HCT116 (cell line): ENCODE measurements around the gene CLCN4. TPM values are rescaled to one million over a fixed set of nuclear protein-coding genes. Genes with fewer than 3 reads are reported as not detected.

Experiments
- ATAC-seq: fragments of 200-7000 bp; cut with Tn5 transposase; 2 replicates; pipeline ENCODE4 v1.9.1; 2020; ENCODE audit warnings: mild to moderate bottlenecking, moderate library complexity
- BruUV-seq: library from RNA; stranded (reverse); fragments of 400-500 nt; replicated peaks from 2 replicates; lab custom pipeline; 2021; lab: Mats Ljungman, UMichigan
- CTCF ChIA-PET: fragments of 300-600 bp; sonication (Branson Sonifier 250); formaldehyde crosslinking; loops from one replicate; lab custom pipeline; 2021; ENCODE audit warnings: antibody characterized with exemption; lab: Charles Lee
- POLR2A ChIA-PET: fragments of 300-600, 350-600 bp; sonication (Branson Sonifier 250); formaldehyde crosslinking; loops from one replicate; lab custom pipeline; 2021; ENCODE audit warnings: antibody characterized with exemption; lab: Charles Lee
- RAD21 ChIA-PET, 2 experiments: fragments of 300-600 bp; sonication (Branson Sonifier 250); formaldehyde crosslinking; loops; one replicate each; lab custom pipeline; 2023; ENCODE audit warnings: low total read pairs in 2 of 2; ENCODE audit not compliant: uncharacterized antibody in 2 of 2, unreplicated experiment in 2 of 2, low non-redundant PET in 1 of 2; lab: Charles Lee
- DNase-seq: peaks from one replicate; pipeline ENCODE4 v3.0.0-alpha.2; 2010; ENCODE audit warnings: low read depth, low spot score
- H2AFZ ChIP-seq: fragments of 200-600 bp; shearing (Covaris generic), sonication (generic); 2 replicates; pipeline ENCODE4 v1.6.1; 2017; ENCODE audit warnings: low read depth, mixed run types, mixed read lengths, antibody characterized with exemption, low read length; ENCODE audit not compliant: poor library complexity, severe bottlenecking
- H3K27ac ChIP-seq: 2 replicates; pipeline ENCODE4 v1.5.1; 2012; ENCODE audit warnings: low read depth, low read length
- H3K27me3 ChIP-seq: fragments of 200-600 bp; sonication (generic); 2 replicates; pipeline ENCODE4 v1.6.1; 2016; ENCODE audit warnings: mixed run types, low read length, mixed read lengths; ENCODE audit not compliant: insufficient read depth
- H3K36me3 ChIP-seq, 2 experiments: fragments of 200-500 bp in 1 of 2; fragments of 200-600 bp in 1 of 2; sonication (Bioruptor generic) in 1 of 2; sonication (generic) in 1 of 2; 2 replicates each; pipeline versions ENCODE4 v1.5.1 to v1.6.1; 2014 to 2016; ENCODE audit warnings: low read length in 2 of 2, inconsistent platforms in 1 of 2, mixed read lengths in 1 of 2, mixed run types in 1 of 2; ENCODE audit not compliant: insufficient read depth in 2 of 2, control insufficient read depth in 1 of 2
- H3K4me1 ChIP-seq, 2 experiments: fragments of 200-600 bp in 1 of 2; sonication (generic) in 1 of 2; 2 replicates each; pipeline versions ENCODE4 v1.5.1 to v1.6.1; 2012 to 2017; ENCODE audit warnings: low read length in 2 of 2, inconsistent platforms in 1 of 2, mild to moderate bottlenecking in 1 of 2, mixed read lengths in 1 of 2, mixed run types in 1 of 2, moderate library complexity in 1 of 2; ENCODE audit not compliant: insufficient read depth in 2 of 2, control insufficient read depth in 1 of 2
- H3K4me2 ChIP-seq: fragments of 200-600 bp; sonication (generic); 2 replicates; pipeline ENCODE4 v1.6.1; 2017; ENCODE audit warnings: mixed run types, low read length, mixed read lengths
- H3K4me3 ChIP-seq, 2 experiments: fragments of 200-600 bp in 1 of 2; sonication (generic) in 1 of 2; replicated peaks in 1 of 2; 2 replicates each; pipeline ENCODE4 v1.5.1; 2011 to 2016; ENCODE audit warnings: low read length in 2 of 2, control low read depth in 1 of 2, low read depth in 1 of 2, mild to moderate bottlenecking in 1 of 2, mixed read lengths in 1 of 2, mixed run types in 1 of 2
- H3K79me2 ChIP-seq: fragments of 200-600 bp; sonication (generic); 2 replicates; pipeline ENCODE4 v1.6.1; 2017; ENCODE audit warnings: mild to moderate bottlenecking, mixed run types, low read length, moderate library complexity, mixed read lengths; ENCODE audit not compliant: insufficient read depth
- H3K9ac ChIP-seq: fragments of 200-600 bp; sonication (generic); 2 replicates; pipeline ENCODE4 v1.6.1; 2016; ENCODE audit warnings: low read length, mixed read lengths
- H3K9me2 ChIP-seq: fragments of 200-600 bp; sonication (generic), shearing (Covaris generic); 2 replicates; pipeline ENCODE4 v1.6.1; 2017; ENCODE audit warnings: mixed run types, mild to moderate bottlenecking, moderate library complexity; ENCODE audit not compliant: insufficient read depth
- H3K9me3 ChIP-seq, 2 experiments: fragments of 200-500 bp in 1 of 2; fragments of 200-600 bp in 1 of 2; sonication (Bioruptor generic) in 1 of 2; sonication (generic) in 1 of 2; 2 replicates each; pipeline ENCODE4 v1.6.1; 2014 to 2017; ENCODE audit warnings: low read length in 2 of 2, mixed read lengths in 2 of 2, inconsistent platforms in 1 of 2, low read depth in 1 of 2, mild to moderate bottlenecking in 1 of 2, mixed run types in 1 of 2, moderate library complexity in 1 of 2; ENCODE audit not compliant: control insufficient read depth in 1 of 2, insufficient read depth in 1 of 2
- H4K20me1 ChIP-seq: fragments of 200-600 bp; sonication (generic), shearing (Covaris generic); 2 replicates; pipeline ENCODE4 v1.6.1; 2017; ENCODE audit warnings: mixed run types, mild to moderate bottlenecking, moderate library complexity; ENCODE audit not compliant: insufficient read depth
- CEBPB ChIP-seq: IDR thresholded peaks from 2 replicates; pipeline ENCODE4 v1.6.1; 2012; ENCODE audit warnings: low read depth
- EZH2 ChIP-seq: fragments of 200-600 bp; sonication (generic); IDR thresholded peaks from 2 replicates; pipeline ENCODE4 v1.6.1; 2017; ENCODE audit warnings: antibody characterized with exemption, mixed run types
- EZH2phosphoT487 ChIP-seq: fragments of 200-600 bp; IDR thresholded peaks from 2 replicates; pipeline ENCODE4 v1.6.1; 2018; ENCODE audit warnings: antibody characterized with exemption, borderline replicate concordance
- FOSL1 ChIP-seq: IDR thresholded peaks from 2 replicates; pipeline ENCODE4 v1.6.1; 2012; ENCODE audit warnings: low read depth
- JUND ChIP-seq: IDR thresholded peaks from 2 replicates; pipeline ENCODE4 v1.6.1; 2012
- POLR2A ChIP-seq: IDR thresholded peaks from 2 replicates; pipeline ENCODE4 v1.7.0; 2011; ENCODE audit warnings: borderline replicate concordance; ENCODE audit not compliant: insufficient read depth, insufficient read length; ENCODE audit errors: extremely low read depth
- POLR2AphosphoS5 ChIP-seq: IDR thresholded peaks from 2 replicates; pipeline ENCODE4 v1.6.1; 2011; ENCODE audit warnings: mild to moderate bottlenecking, low read depth, low read length, moderate library complexity
- SP1 ChIP-seq: IDR thresholded peaks from 2 replicates; pipeline ENCODE4 v1.6.1; 2012; ENCODE audit warnings: low read depth
- SRF ChIP-seq: IDR thresholded peaks from 2 replicates; pipeline ENCODE4 v1.6.1; 2012; ENCODE audit warnings: low read depth
- TCF7L2 ChIP-seq: IDR thresholded peaks from 2 replicates; pipeline ENCODE4 v1.7.0; 2011; ENCODE audit warnings: borderline replicate concordance, inconsistent platforms; ENCODE audit not compliant: insufficient read depth, insufficient read length; ENCODE audit errors: extremely low read depth
- YY1 ChIP-seq: IDR thresholded peaks from 2 replicates; pipeline ENCODE4 v1.6.1; 2011; ENCODE audit warnings: low read length, low read depth, moderate library complexity, mild to moderate bottlenecking; ENCODE audit not compliant: insufficient replicate concordance; ENCODE audit errors: extremely low read depth
- ZFX ChIP-seq: fragments of 450-650 bp; IDR thresholded peaks from 2 replicates; pipeline ENCODE4 v1.6.1; 2017
- ZNF274 ChIP-seq: fragments of 200-500 bp; sonication (Bioruptor generic); IDR thresholded peaks from 2 replicates; pipeline ENCODE4 v1.6.1; 2014; ENCODE audit warnings: mild to moderate bottlenecking, low read depth, low read length, inconsistent platforms
- intact Hi-C: fragments of 100-400 bp; cut with micrococcal nuclease; formaldehyde crosslinking; loops from 2 replicates; pipeline ENCODE4 v1.10.0; 2022
- total RNA-seq: library from RNA; stranded (reverse); gene quantifications from one replicate; pipeline ENCODE4 v1.2.1, GENCODE V29; 2021; ENCODE audit not compliant: unreplicated experiment
- TF ChIP-seq, protein P1 (sequence below): IDR thresholded peaks from 2 replicates; pipeline ENCODE4 v1.6.1; 2011; ENCODE audit warnings: mild to moderate bottlenecking, low read length, moderate library complexity; ENCODE audit not compliant: insufficient replicate concordance; ENCODE audit errors: extremely low read depth
- TF ChIP-seq, protein P2 (sequence below), 3 experiments: fragments of 200-600 bp in 1 of 3; sonication (generic) in 1 of 3; IDR thresholded peaks in 2 of 3; conservative IDR thresholded peaks in 1 of 3; 2 replicates each; pipeline ENCODE4 v1.5.1; 2012 to 2017; ENCODE audit warnings: low read depth in 2 of 3, low read length in 2 of 3, antibody characterized with exemption in 1 of 3, borderline replicate concordance in 1 of 3, control low read depth in 1 of 3, mild to moderate bottlenecking in 1 of 3, mixed read lengths in 1 of 3, mixed run types in 1 of 3, moderate library complexity in 1 of 3; ENCODE audit not compliant: insufficient read depth in 1 of 3
- TF ChIP-seq, protein P3 (sequence below): IDR thresholded peaks from 2 replicates; pipeline ENCODE4 v1.6.1; 2012
- TF ChIP-seq, protein P4 (sequence below): IDR thresholded peaks from 2 replicates; pipeline ENCODE4 v1.6.1; 2012

CLCN4 gene
- total RNA-seq, 1 experiment from 2014 or later: 3.1 TPM

DNA sequence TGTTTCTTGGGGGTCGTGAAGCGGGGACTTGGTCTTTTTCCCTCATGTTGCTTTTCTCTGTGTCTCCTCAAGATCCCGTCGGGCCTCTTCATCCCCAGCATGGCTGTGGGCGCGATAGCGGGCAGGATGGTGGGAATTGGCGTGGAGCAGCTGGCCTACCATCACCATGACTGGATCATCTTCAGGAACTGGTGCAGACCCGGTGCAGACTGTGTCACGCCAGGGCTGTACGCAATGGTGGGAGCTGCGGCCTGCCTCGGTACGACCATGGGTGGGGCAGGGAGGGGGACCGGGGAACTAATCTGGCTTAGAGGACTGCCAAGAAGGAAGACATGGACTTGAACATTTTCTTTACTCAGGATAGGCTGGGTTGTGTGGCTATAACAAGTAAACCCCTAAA lies 55.6 kb downstream of the CLCN4 start:
- Histone ChIP-seq H3K27me3 (no peaks in the 10 kb centered on the region), H2AFZ (no peak overlapping the region), H3K36me3 (no peaks in the 10 kb centered on the region), H4K20me1 (no peaks in the 10 kb centered on the region), H3K27ac (no peak overlapping the region), H3K9me2 (no peaks in the 10 kb centered on the region), H3K4me1 (no peaks in the 10 kb centered on the region), H3K4me3 (no peak overlapping the region), H3K79me2 (no peaks in the 10 kb centered on the region), H3K9ac (no peak overlapping the region), H3K4me2 (no peak overlapping the region), H3K9me3 (no peaks in the 10 kb centered on the region)
- DNase-seq: no peak
- ChIA-PET RAD21 (no interaction called here), CTCF (no interaction called here), POLR2A (no interaction called here)
- intact Hi-C loops: no loop called here
- TF ChIP-seq, protein P1, sequence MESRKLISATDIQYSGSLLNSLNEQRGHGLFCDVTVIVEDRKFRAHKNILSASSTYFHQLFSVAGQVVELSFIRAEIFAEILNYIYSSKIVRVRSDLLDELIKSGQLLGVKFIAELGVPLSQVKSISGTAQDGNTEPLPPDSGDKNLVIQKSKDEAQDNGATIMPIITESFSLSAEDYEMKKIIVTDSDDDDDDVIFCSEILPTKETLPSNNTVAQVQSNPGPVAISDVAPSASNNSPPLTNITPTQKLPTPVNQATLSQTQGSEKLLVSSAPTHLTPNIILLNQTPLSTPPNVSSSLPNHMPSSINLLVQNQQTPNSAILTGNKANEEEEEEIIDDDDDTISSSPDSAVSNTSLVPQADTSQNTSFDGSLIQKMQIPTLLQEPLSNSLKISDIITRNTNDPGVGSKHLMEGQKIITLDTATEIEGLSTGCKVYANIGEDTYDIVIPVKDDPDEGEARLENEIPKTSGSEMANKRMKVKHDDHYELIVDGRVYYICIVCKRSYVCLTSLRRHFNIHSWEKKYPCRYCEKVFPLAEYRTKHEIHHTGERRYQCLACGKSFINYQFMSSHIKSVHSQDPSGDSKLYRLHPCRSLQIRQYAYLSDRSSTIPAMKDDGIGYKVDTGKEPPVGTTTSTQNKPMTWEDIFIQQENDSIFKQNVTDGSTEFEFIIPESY: no peak
- TF ChIP-seq TCF7L2 (no peak), EZH2 (no peak), POLR2AphosphoS5 (no peak), CEBPB (no peak), POLR2A (no peak), SP1 (no peak), JUND (no peak), ZNF274 (no peak), YY1 (no peak), SRF (no peak), EZH2phosphoT487 (no peak), ZFX (no peak), FOSL1 (no peak)
- TF ChIP-seq, protein P2, sequence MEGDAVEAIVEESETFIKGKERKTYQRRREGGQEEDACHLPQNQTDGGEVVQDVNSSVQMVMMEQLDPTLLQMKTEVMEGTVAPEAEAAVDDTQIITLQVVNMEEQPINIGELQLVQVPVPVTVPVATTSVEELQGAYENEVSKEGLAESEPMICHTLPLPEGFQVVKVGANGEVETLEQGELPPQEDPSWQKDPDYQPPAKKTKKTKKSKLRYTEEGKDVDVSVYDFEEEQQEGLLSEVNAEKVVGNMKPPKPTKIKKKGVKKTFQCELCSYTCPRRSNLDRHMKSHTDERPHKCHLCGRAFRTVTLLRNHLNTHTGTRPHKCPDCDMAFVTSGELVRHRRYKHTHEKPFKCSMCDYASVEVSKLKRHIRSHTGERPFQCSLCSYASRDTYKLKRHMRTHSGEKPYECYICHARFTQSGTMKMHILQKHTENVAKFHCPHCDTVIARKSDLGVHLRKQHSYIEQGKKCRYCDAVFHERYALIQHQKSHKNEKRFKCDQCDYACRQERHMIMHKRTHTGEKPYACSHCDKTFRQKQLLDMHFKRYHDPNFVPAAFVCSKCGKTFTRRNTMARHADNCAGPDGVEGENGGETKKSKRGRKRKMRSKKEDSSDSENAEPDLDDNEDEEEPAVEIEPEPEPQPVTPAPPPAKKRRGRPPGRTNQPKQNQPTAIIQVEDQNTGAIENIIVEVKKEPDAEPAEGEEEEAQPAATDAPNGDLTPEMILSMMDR (IDR thresholded peaks at IDR 0.05 in 2 of 3, conservative IDR thresholded peaks at IDR 0.05 in 1 of 3; ENCODE audit: borderline replicate concordance in 1 of 3, insufficient read depth in 1 of 3, low read depth in 2 of 3, low read length in 2 of 3): no peak
- TF ChIP-seq, protein P3, sequence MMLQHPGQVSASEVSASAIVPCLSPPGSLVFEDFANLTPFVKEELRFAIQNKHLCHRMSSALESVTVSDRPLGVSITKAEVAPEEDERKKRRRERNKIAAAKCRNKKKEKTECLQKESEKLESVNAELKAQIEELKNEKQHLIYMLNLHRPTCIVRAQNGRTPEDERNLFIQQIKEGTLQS: no peak
- TF ChIP-seq, protein P4, sequence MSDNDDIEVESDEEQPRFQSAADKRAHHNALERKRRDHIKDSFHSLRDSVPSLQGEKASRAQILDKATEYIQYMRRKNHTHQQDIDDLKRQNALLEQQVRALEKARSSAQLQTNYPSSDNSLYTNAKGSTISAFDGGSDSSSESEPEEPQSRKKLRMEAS: no peak
- no peak for ATAC-seq
- no TSS peak for BruUV-seq
